Lower lobe of right lung (tissue), 2 donors: Measurements from ENCODE around the gene TMEM109. TPM values are rescaled to one million over a fixed set of nuclear protein-coding genes. Genes with fewer than 3 reads are reported as not detected.

Experiments used
- ATAC-seq, 2 donors: fragments of 200-7000 bp; cut with Tn5 transposase; one replicate each; pipeline ENCODE4 v1.9.1; 2020 to 2022; ENCODE audit warnings: mild to moderate bottlenecking in 2 of 2, moderate library complexity in 2 of 2
- DNase-seq: peaks from one replicate; pipeline ENCODE4 v3.0.0-alpha.2; 2020
- H3K27ac ChIP-seq: fragments of 200-600 bp; one replicate; pipeline ENCODE4 v1.8.0; 2022
- H3K27me3 ChIP-seq: fragments of 200-600 bp; one replicate; pipeline ENCODE4 v1.8.0; 2022; ENCODE audit warnings: low read depth
- H3K36me3 ChIP-seq: fragments of 200-600 bp; one replicate; pipeline ENCODE4 v1.8.0; 2022; ENCODE audit warnings: mild to moderate bottlenecking
- H3K4me1 ChIP-seq: fragments of 200-600 bp; one replicate; pipeline ENCODE4 v1.8.0; 2022
- H3K4me3 ChIP-seq: fragments of 200-600 bp; one replicate; pipeline ENCODE4 v1.8.0; 2022; ENCODE audit warnings: mild to moderate bottlenecking
- H3K9me3 ChIP-seq: fragments of 200-600 bp; one replicate; pipeline ENCODE4 v1.8.0; 2022
- CTCF ChIP-seq: fragments of 200-600 bp; IDR thresholded peaks from one replicate; pipeline ENCODE4 v1.8.0; 2022; ENCODE audit warnings: antibody characterized with exemption, mild to moderate bottlenecking
- intact Hi-C: fragments of 100-400 bp; cut with DNase I; formaldehyde crosslinking; loops from one replicate; pipeline ENCODE4 v1.11.0; 2022
- total RNA-seq: library from RNA; stranded (reverse); fragmentation: NEBNext Ultra II Directional; extraction: Animal tissue kit (Norgen Biotek cat#: 25700); gene quantifications from one replicate; pipeline ENCODE4 v1.2.1, GENCODE V29; 2021
- donor health status: DM: no; HTN: yes; CAD: no; lungs with severe emphysema.

Gene TMEM109
- total RNA-seq, 1 donor from 2014 or later: 142 TPM

- peaks cover 7% of the 10 kb centered on the region for H3K4me1 ChIP-seq
- no peak for ATAC-seq
- no peak for TF ChIP-seq CTCF
- no peak overlapping the region for H3K27ac ChIP-seq
- no peaks in the 10 kb centered on the region for H3K27me3 ChIP-seq
- H3K36me3 ChIP-seq: peaks cover 4% of the 10 kb centered on the region
- H3K4me3 ChIP-seq: no peak overlapping the region
- no peak for DNase-seq
- H3K9me3 ChIP-seq: no peaks in the 10 kb centered on the region
- intact Hi-C loops: no loop called here
These were observed 18.0 kb downstream of the TMEM109 start for GRCh38 chr11:60931917-60932316.

- ATAC-seq (no peak), DNase-seq (no peak)
- H3K27ac ChIP-seq: no peak overlapping the region
- H3K9me3 ChIP-seq: no peaks in the 10 kb centered on the region
- intact Hi-C loops: no loop called here
- no peak for TF ChIP-seq CTCF
- H3K36me3 ChIP-seq: peaks cover 13% of the 10 kb centered on the region
- H3K4me3 ChIP-seq: no peak overlapping the region
- H3K27me3 ChIP-seq: no peaks in the 10 kb centered on the region
- peaks cover 11% of the 10 kb centered on the region for H3K4me1 ChIP-seq
These were observed 18.8 kb downstream of the TMEM109 start for GRCh38 chr11:60932605-60933356.

GRCh38 chr11:60933416-60934123, 19.6 kb downstream of the TMEM109 start:
- no peak for TF ChIP-seq CTCF
- Histone ChIP-seq H3K27me3 (no peaks in the 10 kb centered on the region), H3K27ac (no peak overlapping the region), H3K4me3 (no peak overlapping the region), H3K4me1 (peaks cover 12% of the 10 kb centered on the region), H3K9me3 (no peaks in the 10 kb centered on the region), H3K36me3 (peaks cover 20% of the 10 kb centered on the region)
- ATAC-seq (no peak), DNase-seq (no peak)
- intact Hi-C loops: no loop called here

GRCh38 chr11:60934124-60934789, 20.3 kb downstream of the TMEM109 start:
- H3K27me3 ChIP-seq: no peaks in the 10 kb centered on the region
- H3K27ac ChIP-seq: no peak overlapping the region
- H3K4me3 ChIP-seq: no peak overlapping the region
- H3K36me3 ChIP-seq: peaks cover 27% of the 10 kb centered on the region
- intact Hi-C loops: no loop called here
- TF ChIP-seq CTCF: no peak
- ATAC-seq (no peak), DNase-seq (no peak)
- H3K9me3 ChIP-seq: no peaks in the 10 kb centered on the region
- H3K4me1 ChIP-seq: peaks cover 12% of the 10 kb centered on the region

- ATAC-seq (no peak), DNase-seq (no peak)
- no peaks in the 10 kb centered on the region for H3K9me3 ChIP-seq
- no peak overlapping the region for H3K27ac ChIP-seq
- peaks cover 34% of the 10 kb centered on the region for H3K36me3 ChIP-seq
- H3K4me1 ChIP-seq: peaks cover 12% of the 10 kb centered on the region
- no peak overlapping the region for H3K4me3 ChIP-seq
- intact Hi-C loops: no loop called here
- no peak for TF ChIP-seq CTCF
- H3K27me3 ChIP-seq: no peaks in the 10 kb centered on the region
These were observed 21.0 kb downstream of the TMEM109 start for GRCh38 chr11:60934790-60935605.
